Melanocyte of skin (primary cell): Measurements from ENCODE around the gene DLG3. TPM values are rescaled to one million over a fixed set of nuclear protein-coding genes. Genes with fewer than 3 reads are reported as not detected.

Experiments
- small RNA-seq, 2 donors: library from RNA; depleted of rRNA; stranded (forward); fragments of <200 nt; gene quantifications; one replicate each; pipeline ENCODE3, GENCODE V24; 2012
- total RNA-seq, 2 donors: library from RNA; depleted of rRNA; stranded (reverse); fragments of >200 nt; gene quantifications; 2 replicates each; pipeline ENCODE4 v1.2.3, GENCODE V29; 2012

Gene DLG3
- 1 to 10 TPM; 1.7 to 3.7 TPM for total RNA-seq

DNA sequence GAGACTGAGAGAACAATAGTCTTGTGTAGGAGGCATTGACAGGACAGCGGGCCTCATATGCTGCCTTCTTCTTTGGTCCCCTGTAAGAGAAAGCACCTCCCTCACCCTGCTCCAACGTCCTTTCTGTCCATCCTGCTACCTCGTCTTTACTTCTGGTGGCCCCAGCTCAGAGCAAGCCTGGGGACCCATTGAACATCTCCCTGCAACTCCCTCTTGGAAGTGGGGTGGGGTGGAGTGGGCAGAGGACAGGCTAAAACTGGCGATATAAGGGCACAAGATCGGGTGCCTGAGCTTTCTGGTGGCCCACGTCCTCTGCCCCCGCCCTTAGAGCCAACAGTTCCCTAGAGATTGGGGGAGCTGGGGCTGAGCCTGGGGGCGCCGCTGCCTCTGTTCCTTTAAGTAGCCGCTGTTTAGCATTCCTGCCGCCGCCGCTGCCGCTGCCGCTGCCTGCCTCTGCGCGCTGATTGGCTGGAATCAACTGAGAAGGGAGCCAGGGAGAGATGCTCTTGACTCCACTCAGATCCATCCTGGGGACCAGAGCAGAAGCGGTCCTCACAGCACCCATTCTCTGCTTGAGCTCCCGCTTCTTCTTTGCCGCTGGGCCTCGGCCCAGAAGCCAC lies at the start of gene DLG3:
DLG3 (plus strand) TSS at position 510 of the 620 bp plus-strand sequence. CDS start 367 bp downstream, outside the sequence.

DNA sequence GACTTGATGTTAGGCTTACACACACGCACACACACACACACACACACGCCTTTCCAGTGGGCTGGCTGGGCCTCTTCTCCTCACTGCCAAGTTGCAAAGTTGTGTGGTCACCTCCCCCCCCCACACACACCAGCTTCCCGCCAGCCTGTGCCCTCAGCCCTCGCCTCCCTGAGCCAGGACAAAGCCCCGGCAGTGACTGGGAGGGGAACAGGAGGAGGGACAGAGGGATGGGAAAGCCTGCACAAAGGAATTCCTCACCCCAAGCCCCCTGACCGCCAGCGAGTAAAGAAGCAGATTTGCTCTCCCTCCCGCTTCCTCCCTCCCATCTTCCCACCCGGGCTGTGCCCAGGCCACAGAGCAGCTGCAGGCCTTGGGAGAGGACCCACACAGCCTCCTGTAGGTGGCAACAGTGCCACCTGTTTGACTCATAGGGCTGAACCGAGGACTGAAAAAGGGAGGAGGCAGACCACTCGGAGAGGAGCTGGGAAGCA lies 21.7 kb upstream of the DLG3 start, which contains the start of gene GDPD2:
GDPD2 (plus strand) TSS at position 464 of the 491 bp plus-strand sequence. CDS start 1,671 bp downstream, outside the sequence.

Small RNA genes within 50 kb of the gene (small RNA-seq; reads per million reads assigned to genes)
- gene RNU4-81P (0 reads per million in 2 donors), gene RNY4P23 (1.8 to 2.1 reads per million in 2 donors)

Other genes starting within 250 kb of the DLG3 start
- gene AWAT1, start 210.2 kb upstream of the DLG3 start, total RNA-seq: not detected
- gene P2RY4, start 184.6 kb upstream of the DLG3 start, total RNA-seq: under 1 TPM in 1 of 2 donors, not detected in 1; 0.34 TPM
- gene ARR3, start 176.5 kb upstream of the DLG3 start, total RNA-seq: not detected
- gene RAB41, start 162.7 kb upstream of the DLG3 start, total RNA-seq: not detected
- gene PDZD11, start 154.9 kb upstream of the DLG3 start, total RNA-seq: 10 to 100 TPM; 54.0 to 64.3 TPM
- gene KIF4A, start 154.7 kb upstream of the DLG3 start, total RNA-seq: 10 to 100 TPM; 11.7 to 20.6 TPM
- not detected for gene GDPD2, start 21.5 kb upstream of the DLG3 start, total RNA-seq